ENCODE data around the gene CSN1S1.

CSN1S1 gene

GRCh38 chr4:69951602-69952001 lies 20.7 kb downstream of the CSN1S1 start:
- TF ChIP-seq POLR2A (IDR thresholded peaks at IDR 0.05; ENCODE audit: low read depth, low read length), result no peak
- no peak for FAIRE-seq

DNA sequence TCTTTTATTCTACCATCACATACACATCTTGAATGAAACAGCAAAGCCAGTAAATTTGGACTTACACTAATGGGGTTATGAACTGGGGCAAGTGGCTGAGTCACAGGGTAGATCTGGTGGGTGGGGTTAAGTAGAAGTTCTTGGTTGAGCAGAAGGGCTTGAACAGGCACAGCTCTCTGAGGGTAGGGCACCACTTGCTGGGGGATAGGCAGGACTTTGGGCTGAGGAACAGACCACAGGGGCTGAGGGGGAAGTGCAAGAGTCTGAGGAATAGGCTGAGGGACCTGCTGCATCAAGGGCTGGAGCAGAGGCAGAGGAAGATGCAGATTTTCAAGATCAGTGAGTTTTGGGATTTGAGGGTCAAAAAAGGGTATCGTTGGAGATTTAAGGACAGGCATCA lies 26.3 kb downstream of the CSN1S1 start:
- no peak for TF ChIP-seq POLR2A (IDR thresholded peaks at IDR 0.05; ENCODE audit: low read depth, low read length)
- FAIRE-seq, result no peak
- no peak for DNase-seq (ENCODE audit: insufficient read length, low spot score)

More at GRCh38 chr4:69951602-69952001, 20.7 kb downstream of the CSN1S1 start:
- DNase-seq (ENCODE audit: insufficient read length, low spot score), result no peak

DNA sequence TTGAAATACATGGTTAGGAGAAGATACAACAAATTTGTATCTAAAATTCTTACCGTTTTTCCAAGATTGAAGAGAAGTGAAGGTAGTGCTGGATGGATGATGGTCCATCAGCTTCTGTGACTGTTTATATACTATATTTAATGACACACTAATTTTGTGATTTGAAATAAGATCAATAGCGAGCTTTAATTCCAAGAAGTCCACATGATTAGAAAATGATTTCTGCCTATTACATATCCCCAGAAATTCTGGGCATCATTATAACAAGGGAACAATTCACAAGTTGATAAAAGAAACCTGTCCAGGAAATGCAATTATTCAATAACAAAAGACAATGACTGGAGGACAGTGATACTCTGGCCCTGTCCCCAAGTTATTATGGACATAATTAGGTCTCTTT lies 34.8 kb downstream of the CSN1S1 start, which contains the start of gene CSN2:
CSN2 (minus strand) TSS at position 101 of the 400 bp plus-strand sequence. CDS start 4,733 bp downstream, outside the sequence.
- DNase-seq (ENCODE audit: insufficient read length, low spot score), result no peak
- TF ChIP-seq POLR2A (IDR thresholded peaks at IDR 0.05; ENCODE audit: low read depth, low read length), result no peak
- no peak for FAIRE-seq

DNA sequence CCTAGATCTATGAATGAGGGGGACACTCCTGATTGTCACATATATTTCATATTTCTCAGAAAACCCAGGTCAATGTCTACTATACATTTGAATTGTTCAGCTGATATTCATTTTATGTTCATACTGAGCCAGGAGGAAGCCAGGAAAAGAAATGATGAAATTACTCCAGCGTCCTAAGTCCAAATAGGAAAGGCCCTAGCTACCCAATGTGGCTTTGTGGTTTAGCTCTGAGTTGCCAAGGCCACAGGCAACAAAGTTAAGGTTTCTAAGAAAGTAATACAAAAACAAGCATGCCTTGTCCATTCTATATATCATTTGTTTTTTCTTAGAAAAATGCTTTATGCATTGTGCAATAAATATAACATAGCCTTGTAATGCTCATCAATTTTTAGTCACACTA lies 39.2 kb downstream of the CSN1S1 start:
- TF ChIP-seq POLR2A (IDR thresholded peaks at IDR 0.05; ENCODE audit: low read depth, low read length), result no peak
- DNase-seq (ENCODE audit: insufficient read length, low spot score) (no peak), FAIRE-seq (no peak)

DNA sequence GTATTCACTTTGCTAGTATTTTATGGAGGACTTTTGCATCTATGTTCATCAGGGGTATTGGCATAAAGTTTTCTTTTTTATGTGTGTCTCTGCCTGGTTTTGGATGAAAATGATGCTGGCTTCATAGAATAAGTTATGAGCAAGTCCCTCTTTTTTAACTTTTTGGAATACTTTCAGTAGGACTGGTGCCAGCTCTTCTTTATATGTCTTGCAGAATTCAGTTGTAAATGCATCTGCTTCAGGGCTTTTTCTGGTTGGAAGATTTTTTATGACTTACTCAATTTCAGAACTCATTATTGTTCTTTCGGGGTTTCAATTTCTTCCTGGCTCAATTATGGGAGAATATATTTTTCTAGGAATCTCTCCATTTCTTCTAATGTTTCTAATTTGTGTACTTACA lies 43.8 kb downstream of the CSN1S1 start:
- DNase-seq (ENCODE audit: insufficient read length, low spot score) (no peak), FAIRE-seq (no peak)
- no peak for TF ChIP-seq POLR2A (IDR thresholded peaks at IDR 0.05; ENCODE audit: low read depth, low read length)

DNA sequence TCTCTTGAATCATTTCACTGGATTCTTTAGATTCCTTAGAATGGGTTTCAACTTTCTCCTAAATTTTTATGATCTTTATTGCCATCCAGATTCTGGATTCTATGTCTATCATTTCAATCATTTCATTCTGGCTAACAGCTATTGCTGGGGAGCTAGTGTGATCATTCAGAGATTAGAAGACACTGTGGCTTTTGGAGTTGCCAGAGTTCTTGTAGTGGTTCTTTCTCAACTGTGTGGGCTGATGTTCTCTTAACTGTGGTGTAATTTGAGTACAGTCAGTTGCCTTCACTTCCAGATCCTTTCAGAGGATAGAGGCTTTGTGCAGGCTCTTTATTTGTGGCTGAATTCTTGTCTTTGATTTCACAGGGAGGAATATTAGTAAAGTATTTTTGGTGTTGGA lies 46.7 kb downstream of the CSN1S1 start:
- DNase-seq (ENCODE audit: insufficient read length, low spot score) (no peak), FAIRE-seq (no peak)
- TF ChIP-seq POLR2A (IDR thresholded peaks at IDR 0.05; ENCODE audit: low read depth, low read length), result no peak

DNA sequence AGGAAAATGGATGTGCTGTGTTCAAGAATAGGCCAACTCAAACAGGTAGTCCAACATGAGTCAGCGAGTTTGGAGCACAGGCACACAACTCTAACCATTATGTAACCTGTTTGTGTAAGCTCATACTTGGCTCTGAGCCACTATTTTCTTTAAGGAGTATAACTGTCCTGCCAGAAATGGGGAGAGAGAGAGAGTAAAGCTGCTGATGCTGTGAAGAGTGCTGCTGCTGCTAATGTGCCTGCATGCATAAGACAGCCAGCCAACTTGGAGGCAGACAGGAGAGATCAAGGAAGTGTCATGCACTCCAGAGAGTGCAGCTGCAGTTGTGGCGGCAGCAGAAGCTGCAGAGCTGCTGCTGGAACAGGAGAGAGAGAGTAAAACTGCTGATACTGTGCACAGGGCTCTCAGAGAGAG lies 53.2 kb downstream of the CSN1S1 start:
- TF ChIP-seq POLR2A (IDR thresholded peaks at IDR 0.05; ENCODE audit: low read depth, low read length), result no peak
- no peak for DNase-seq (ENCODE audit: insufficient read length, low spot score)
- FAIRE-seq, result no peak

DNA sequence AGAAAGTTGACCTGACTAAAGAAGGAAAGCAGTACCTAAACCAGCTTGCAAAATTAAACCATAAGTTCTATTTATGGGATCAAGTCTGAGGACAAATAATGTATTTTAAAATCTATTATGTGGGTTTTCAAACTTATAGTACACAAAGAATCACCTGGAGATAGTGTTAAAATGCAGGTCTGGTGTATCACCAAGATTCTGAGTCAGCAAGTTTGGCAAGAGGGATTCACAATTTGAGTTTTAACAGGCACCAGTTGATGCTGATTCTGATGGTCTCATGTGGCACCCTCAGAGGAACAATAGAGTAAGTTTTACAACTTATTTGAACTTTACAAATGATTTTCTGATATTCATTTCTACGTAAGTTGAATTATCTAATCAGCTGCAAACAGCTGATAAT lies 55.8 kb downstream of the CSN1S1 start:
- DNase-seq (ENCODE audit: insufficient read length, low spot score) (no peak), FAIRE-seq (no peak)
- no peak for TF ChIP-seq POLR2A (IDR thresholded peaks at IDR 0.05; ENCODE audit: low read depth, low read length)

- DNase-seq (ENCODE audit: insufficient read length, low spot score) (no peak), FAIRE-seq (no peak)
- TF ChIP-seq POLR2A (IDR thresholded peaks at IDR 0.05; ENCODE audit: low read depth, low read length), result no peak
Observed at GRCh38 chr4:69991016-69991415, 60.1 kb downstream of the CSN1S1 start.

- no peak for TF ChIP-seq POLR2A (IDR thresholded peaks at IDR 0.05; ENCODE audit: low read depth, low read length)
- DNase-seq (ENCODE audit: insufficient read length, low spot score) (no peak), FAIRE-seq (no peak)
Observed at GRCh38 chr4:69994782-69995181, 63.9 kb downstream of the CSN1S1 start.

GRCh38 chr4:69995526-69996016 lies 64.7 kb downstream of the CSN1S1 start, which contains the start of gene STATH:
STATH (plus strand) TSS chr4:69995966; CDS start chr4:69998438, 2,472 bp downstream.
- no peak for FAIRE-seq
- TF ChIP-seq POLR2A (IDR thresholded peaks at IDR 0.05; ENCODE audit: low read depth, low read length), result no peak

More at GRCh38 chr4:69995526-69996016, 64.7 kb downstream of the CSN1S1 start, which contains the start of gene STATH:
- DNase-seq (ENCODE audit: insufficient read length, low spot score), result no peak

Data from H54 (cell line).